GM21515 (cell line): ENCODE results near the gene MTG2.
A peak's percentile ranks its signal among the peaks of the same experiment; 100 is the strongest.

ENCODE experiments used
- ATAC-seq: cut with Tn5 transposase; IDR thresholded peaks from one replicate; pipeline ENCODE4 v1.9.1; 2021; ENCODE audit not compliant: unreplicated experiment

The MTG2 gene, protein sequence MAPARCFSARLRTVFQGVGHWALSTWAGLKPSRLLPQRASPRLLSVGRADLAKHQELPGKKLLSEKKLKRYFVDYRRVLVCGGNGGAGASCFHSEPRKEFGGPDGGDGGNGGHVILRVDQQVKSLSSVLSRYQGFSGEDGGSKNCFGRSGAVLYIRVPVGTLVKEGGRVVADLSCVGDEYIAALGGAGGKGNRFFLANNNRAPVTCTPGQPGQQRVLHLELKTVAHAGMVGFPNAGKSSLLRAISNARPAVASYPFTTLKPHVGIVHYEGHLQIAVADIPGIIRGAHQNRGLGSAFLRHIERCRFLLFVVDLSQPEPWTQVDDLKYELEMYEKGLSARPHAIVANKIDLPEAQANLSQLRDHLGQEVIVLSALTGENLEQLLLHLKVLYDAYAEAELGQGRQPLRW

DNA sequence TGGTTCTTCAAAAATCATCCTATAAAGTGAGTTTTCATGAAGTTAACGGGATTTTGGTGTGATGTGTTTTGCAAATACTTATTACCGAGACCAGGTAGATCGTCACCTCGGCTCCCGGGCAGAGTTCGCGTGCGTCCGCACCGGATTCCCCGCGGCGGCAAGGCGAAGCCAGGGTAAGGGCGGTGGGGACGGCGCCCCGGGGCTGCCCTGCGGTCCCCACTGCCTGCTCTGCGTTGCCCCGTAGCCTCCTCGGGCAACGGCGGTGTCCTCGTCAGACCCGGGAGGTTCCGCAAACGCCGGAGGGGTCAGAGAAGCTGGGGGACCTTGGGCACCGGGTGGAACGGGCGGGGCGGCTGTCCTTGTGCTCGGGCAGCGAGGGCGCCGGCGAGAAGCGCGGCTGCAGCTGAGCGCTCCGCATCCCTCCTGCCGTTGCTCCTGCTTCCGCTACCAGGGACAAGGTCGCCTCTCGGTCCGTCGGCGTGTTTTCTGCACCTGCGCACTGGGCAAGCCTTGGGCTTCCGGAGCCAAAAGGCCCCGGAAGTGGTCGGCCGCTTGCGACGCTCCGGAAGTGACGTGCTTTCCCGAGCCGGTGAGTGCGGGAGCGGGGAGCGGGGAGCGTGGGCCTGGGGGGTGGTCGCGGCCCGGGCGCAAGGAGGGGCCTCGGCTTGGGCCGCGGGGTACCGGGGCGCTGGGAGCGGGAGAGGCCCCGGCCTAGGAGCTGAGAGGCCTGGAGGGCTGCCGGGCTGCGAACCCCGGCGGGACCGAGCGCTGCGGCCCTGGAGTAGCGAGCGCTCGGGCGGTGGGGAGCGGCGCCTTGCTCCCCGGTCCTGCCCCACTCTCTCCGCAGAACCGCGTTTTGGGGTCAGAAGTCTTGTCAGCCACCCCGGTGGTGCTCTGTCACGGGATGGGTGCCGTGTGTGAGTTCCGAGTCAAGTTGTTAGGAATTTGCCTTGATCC, at the start of gene MTG2:
TSS of gene MTG2 (plus strand) at position 560 of the 957 bp plus-strand sequence. CDS start 10,393 bp downstream, outside the sequence.
- ATAC-seq: peak; percentile 85

DNA sequence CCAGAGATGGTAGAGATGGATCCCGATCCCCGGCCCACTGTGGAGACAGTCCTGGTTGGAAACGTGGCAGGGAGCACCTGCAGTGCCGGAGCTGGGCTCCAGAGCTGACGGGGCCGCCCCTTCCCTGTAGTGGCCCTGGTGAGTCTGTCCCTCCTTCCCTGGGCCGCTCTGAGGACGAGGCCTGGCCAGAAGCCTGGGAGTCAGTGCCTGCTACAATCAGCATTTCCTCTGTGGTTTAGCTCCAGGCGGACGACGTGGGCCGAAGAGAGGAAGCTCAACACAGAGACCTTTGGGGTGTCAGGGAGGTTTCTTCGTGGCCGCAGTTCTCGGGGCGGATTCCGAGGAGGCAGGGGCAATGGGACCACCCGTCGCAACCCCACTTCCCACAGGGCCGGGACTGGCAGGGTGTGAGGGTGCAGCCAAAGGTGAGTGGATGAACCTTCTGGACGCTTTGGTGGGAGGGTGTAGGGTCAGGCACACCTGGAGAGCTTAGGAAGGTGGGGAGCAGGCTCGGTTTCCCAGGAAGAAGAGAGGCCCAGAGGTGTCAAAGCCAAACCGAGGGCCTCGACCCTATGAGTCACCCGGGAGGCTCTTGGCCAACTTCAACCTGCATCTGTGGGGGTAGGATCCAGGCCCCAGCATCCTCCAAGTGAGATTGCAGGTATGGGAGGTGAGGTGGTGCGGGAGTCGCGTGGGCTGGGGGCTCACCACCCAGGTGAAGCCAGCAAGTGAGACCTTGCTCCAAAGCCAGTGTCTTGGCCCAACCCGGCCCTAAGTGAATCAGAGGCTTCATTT, 49.6 kb upstream of the MTG2 start:
- no peak for ATAC-seq

DNA sequence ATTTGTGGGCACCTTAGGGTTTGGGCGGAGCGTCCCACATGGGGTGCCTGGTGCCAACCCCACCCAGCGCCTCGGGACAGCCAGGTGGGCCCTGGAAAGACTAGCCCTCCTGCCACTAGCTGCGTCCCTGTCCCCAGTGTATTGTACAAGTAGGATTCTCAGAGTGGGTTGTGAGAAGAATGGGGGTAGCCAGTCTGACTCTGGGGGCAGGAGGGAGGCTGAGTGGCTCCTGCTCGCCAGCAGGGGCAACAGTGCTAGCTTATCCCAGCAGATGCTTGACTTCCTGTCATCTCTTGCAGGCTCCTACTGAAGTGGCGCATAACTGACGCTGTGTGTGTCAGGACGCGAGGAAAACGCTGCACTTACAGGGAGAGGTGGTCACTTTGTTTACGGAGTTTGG, 49.0 kb upstream of the MTG2 start:
- ATAC-seq: no peak

- ATAC-seq: no peak
Measured at GRCh38 chr20:62134735-62135231, 48.0 kb upstream of the MTG2 start.

DNA sequence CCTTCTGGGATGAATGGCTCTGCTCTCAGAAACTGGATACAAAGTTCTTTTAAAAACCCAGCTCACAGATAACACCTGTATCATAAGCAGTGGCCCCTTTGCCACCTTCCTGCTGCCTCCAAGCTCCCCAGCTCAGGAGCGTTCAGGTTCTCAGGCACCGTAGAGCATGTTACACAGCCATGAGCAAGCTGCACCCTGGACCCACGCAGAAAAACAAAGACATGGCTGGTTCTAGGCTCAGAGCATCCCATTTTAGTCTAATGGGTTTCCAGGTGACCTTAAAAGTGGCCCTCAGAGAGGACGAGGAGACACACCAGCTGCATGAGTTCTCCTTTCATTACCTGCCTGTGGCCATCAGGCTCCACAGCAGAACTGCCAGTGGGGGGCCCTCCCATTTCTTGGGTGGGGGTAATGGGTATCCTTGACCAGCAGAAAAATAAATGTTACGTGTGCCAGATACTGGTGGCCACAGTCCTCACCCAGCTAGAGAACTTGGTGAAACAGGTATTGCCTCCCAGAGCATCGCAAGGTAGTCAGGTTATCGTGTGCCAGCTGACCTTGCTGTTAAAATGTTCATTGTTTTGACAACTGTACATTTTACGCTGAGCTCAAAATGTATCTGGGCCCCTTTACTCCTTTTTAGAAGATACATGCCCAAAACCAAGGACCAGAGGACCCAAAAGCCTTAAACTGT, 47.1 kb upstream of the MTG2 start:
- ATAC-seq: no peak

DNA sequence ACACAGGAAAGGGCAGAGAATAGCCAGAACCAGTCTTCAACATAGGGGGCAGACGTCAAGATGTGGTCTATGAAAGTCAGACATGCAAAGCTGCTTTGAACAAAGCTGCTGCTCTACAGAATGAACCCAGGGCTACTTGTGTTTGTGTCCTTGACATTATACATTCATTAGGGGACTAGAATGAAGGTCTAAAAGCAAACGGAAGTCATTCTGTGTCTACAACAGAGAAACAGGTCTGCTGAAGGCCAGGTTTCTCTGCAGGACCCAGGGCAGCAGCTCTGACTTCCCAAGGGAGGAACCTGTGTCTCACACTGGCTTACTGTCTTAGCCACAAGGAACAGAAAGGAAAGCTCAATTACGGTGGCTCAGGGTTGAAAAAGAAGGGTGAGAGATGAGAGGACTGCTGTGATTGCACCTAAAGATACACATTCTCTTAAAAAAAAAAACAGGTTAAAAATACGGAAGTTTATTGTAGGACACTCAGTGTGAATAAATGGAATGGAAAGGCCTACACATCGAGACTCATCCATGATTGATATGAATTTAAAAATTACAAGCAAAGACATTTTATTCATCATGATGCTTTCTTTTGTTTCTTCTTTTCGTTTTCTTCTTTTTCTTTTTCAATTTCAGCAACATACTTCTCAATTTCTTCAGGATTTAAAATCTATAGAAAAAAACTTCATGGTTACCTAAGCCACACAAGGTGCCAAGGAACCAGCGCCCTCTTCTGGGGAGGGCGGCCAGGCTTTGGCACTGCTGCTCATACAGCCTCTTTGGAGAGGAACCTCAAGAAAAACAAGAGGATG, 46.3 kb upstream of the MTG2 start:
- no peak for ATAC-seq

- ATAC-seq: no peak
Measured at GRCh38 chr20:62137092-62137384, 45.8 kb upstream of the MTG2 start.

GRCh38 chr20:62137478-62138203, 45.2 kb upstream of the MTG2 start:
- ATAC-seq: no peak

DNA sequence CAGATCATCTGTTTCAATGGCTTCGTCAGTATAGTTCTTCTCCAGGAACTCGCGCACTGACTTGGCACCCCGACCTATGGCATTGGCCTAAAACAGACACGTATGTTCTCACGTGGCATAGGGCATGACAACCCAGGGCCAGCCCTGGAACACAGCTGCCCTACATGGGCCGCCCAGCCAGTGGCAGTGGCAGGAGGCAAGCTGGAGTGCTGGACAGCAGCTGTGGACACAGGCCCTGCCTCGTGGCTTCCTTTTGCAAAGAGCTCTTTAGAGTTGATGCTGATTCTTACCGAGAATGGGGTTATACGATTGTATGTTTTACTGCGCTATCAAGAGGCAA, 44.7 kb upstream of the MTG2 start:
- no peak for ATAC-seq

GRCh38 chr20:62138912-62139311, 43.9 kb upstream of the MTG2 start:
- ATAC-seq: no peak

- ATAC-seq: no peak
Measured at GRCh38 chr20:62139636-62140035, 43.2 kb upstream of the MTG2 start.

GRCh38 chr20:62141043-62141396, 41.8 kb upstream of the MTG2 start:
- ATAC-seq: no peak

DNA sequence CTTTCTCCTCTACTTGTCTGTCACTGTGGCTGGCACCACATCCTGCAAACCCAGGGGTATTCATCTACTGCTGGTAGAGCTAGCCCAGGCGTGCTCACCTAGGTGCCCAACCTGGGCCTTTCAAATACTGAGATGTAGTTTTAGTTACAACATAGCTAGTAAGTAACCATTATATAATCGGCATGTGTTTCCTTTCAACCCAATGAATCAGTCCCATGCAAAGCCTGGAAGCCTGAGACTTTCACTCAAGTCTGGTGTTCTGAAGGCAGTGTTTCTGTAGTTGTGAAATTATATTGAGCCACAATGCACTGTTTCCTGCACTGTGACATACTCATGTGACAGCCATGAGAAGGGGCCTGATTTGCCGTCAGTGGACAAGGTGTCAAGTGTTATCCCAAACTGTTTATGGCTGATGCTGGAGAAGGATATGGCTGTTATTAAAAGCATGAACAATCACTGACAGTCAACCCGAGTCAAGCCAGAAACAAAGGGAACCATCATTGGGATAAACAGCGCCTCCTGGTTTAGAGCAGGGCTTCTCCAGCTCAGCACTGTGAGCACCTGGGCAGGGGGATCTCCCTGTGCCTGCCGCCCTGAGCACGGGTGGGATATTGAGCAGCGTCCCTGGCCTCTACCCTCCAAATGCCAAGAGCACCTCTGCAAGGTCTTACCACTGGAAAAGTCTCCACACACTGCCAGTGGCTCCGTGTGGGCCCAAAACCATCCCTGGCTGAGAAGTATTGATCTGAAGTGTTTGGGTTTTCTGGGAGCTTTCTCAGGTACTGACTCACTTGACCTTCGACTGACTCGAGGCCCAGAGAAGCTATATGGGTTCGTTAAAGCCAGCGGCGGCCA, 41.2 kb upstream of the MTG2 start:
- no peak for ATAC-seq

DNA sequence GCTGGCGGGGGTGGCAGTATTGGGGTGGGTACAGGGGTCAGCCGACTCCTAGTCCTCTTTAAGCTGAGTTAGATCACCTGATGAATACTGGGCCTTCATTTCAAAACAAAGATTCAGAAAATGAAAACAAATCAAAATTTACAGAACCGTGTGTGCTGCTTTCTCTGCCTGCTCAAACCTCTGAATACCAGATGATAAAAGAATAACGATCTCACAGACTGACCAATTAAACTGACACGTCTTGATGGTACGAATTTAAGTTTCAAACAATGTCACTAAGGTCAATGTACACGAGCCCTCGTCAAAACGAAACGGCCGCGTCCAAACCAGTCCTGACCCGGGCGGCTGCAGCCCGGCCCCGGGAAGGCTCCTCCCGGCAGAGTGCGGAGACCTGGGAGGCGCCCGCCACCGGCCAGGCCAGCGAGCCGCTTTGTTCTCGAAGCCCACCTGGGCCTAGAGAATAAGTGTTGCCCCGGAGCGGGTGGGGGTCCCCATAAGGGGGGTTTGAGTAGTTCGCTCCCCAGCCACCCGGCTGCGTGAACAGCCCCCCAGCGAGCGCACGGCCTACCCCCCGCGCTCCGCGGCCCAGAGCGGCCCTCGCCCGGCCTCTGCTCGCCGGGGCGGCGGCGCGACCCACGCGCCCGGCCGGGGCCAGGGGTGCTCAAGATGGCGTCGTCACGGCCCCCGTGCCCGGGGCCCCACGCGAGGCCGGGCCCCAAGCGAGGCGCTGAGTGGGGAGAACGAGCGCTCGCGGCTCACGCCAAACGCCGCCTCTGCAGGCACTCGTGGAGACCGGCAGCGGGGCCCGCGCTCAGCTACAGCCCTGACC, 40.4 kb upstream of the MTG2 start:
- peak; percentile 18 for ATAC-seq

GRCh38 chr20:62143081-62143956, 39.5 kb upstream of the MTG2 start, which contains the start of the genes PSMA7 and SS18L1:
TSS of gene PSMA7 (minus strand) at chr20:62143394. CDS start at chr20:62143303, 91 bp downstream.
TSS of gene SS18L1 (plus strand) at chr20:62143769. CDS start at chr20:62143821, 52 bp downstream.
- peak; percentile 70 for ATAC-seq
